HG02938 (cell line): ENCODE measurements around the gene RBM38.

ENCODE experiments used
- ATAC-seq: cut with Tn5 transposase; IDR thresholded peaks from one replicate; pipeline ENCODE4 v1.9.1; 2021; ENCODE audit warnings: mild to moderate bottlenecking, moderate library complexity; ENCODE audit not compliant: unreplicated experiment

RBM38 gene

GRCh38 chr20:57433657-57434389 lies 42.6 kb downstream of the RBM38 start:
- no peak for ATAC-seq

GRCh38 chr20:57434390-57434700 lies 43.1 kb downstream of the RBM38 start:
- ATAC-seq: no peak

GRCh38 chr20:57435105-57435497 lies 43.9 kb downstream of the RBM38 start:
- no peak for ATAC-seq

- no peak for ATAC-seq
These were observed 44.5 kb downstream of the RBM38 start for GRCh38 chr20:57435498-57436222.

- no peak for ATAC-seq
These were observed 45.0 kb downstream of the RBM38 start for GRCh38 chr20:57436223-57436545.

DNA sequence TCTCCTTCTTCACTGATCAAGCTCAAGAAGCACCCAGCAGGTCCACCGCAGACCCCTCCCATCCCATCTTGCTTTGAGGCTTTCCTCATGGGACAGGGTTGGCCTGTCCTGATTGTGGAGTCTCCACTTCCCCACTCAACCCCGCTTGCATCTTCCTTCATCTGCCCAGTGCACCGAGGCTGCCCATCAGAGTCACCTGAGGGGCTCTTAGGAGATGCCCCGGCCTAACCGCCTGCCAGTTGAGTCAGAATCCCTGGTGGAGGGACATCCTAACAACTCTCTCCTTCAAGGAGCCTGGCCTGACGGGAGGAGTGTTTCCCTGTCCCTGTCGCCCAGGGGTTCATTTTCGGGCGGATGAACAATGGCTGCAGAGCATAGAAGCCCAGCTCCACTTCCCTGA lies 46.1 kb downstream of the RBM38 start:
- ATAC-seq: no peak

GRCh38 chr20:57437672-57438330 lies 46.6 kb downstream of the RBM38 start:
- no peak for ATAC-seq

- ATAC-seq: no peak
These were observed 47.4 kb downstream of the RBM38 start for GRCh38 chr20:57438552-57438951.

DNA sequence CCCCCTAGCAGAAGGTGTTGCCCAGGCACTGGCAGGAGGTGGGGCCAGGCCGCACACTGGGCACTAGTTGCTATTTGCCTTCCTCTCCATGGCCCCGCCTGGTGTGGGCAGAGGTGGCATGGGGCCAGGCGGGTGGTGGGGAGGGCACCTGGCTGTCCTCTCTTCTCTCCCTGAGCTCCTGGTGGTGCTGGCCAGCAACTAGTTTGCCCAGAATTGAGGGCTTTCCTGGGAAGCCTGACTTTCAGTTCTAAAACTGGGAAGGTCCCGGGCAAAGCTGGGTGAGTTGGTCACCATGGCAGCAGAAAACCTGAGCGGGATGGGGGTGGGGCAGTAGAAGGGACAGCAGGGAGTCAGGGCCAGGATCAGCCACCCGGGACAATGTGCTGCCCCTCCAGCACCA lies 48.2 kb downstream of the RBM38 start:
- ATAC-seq: no peak

GRCh38 chr20:57439993-57440392 lies 48.8 kb downstream of the RBM38 start:
- ATAC-seq: no peak

GRCh38 chr20:57440678-57441509 lies 49.7 kb downstream of the RBM38 start:
- ATAC-seq: no peak

GRCh38 chr20:57441510-57442154 lies 50.4 kb downstream of the RBM38 start:
- ATAC-seq: no peak

DNA sequence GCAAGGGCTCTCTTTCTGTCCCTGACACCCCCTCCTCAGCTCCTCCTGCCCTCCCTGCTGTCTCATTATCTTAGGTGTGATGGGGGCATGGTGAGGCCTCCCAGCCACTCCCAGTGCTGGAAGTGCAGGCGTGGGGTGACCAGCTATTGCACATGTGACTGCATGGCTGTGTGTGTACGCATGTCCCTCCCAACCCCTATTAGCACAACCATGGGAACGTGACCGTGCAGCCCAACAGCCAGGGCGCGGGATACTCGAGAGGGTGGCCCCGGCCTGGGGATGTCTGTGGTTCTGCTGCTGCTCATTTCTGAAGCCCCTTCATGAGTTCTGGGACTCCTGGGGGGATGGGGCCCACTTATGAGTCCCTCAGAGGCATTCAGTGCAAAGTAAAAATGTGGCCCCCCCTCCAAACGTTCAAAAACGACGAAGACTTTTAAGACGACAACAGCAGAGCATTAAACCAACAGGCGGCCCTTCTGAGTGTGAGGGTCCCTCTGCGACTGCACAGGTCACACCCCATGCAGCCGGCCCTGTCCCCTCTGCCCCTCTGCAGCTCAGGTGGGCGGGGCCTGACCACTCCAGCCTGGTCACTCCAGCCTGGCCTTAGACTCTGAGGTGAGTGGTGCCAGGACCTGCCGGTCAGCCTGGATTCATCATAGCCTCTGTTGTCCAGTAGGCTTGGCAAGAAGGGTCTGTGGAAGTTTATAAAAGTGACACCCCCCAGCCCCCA lies 51.1 kb downstream of the RBM38 start:
- no peak for ATAC-seq

GRCh38 chr20:57442888-57443239 lies 51.7 kb downstream of the RBM38 start:
- no peak for ATAC-seq

- no peak for ATAC-seq
These were observed 52.4 kb downstream of the RBM38 start for GRCh38 chr20:57443349-57444265.

- ATAC-seq: no peak
These were observed 53.3 kb downstream of the RBM38 start for GRCh38 chr20:57444394-57445048.

DNA sequence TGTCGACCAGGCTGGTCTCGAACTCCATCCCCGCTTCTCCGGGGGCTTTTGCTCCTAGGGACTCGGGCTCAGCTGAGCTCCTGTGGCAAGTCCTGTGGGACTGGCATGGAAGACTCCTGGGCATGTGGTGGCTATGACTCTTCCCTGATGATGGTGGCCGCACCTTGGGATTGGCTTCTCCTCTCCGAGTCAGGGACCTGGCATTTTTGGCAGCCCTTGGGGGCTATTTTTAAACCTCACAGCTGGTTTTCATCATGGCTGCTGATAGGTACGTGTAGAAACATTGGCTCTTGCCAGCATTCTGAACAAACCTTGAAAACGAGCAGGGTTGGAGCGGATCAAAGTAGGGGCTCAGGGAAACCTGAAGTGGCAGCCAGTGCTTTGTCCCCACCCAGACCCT lies 54.1 kb downstream of the RBM38 start:
- ATAC-seq: no peak

DNA sequence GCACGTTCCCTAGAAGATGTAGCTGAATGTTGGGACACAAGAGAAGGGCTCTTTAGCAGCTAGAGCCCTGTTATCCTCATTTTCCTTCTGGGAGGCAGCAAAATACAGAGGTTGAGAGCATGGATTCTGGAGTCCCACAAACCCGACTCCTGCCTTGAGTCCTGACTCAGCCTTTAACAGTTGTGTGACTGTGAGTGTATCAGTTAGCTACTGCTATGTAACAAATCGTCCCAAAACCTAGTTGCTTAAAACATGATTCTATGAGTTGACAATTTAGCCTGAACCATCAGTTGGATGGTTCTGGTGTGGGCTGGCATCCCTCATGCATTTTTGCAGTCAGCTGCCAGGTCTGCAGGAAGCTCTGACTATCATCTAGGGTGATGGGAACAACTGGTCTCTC lies 54.6 kb downstream of the RBM38 start:
- ATAC-seq: no peak
